Activated T-cell treated with anti-CD3 and anti-CD28 coated beads, Interleukin-2, amount 50 U/mL, for 24 hours (primary cell): ENCODE data around the gene NUTM2D.
"Not testable (repeated sequence)": the region's sequence is repeated elsewhere in the genome, so short reads cannot be mapped to it uniquely, and the experiment has no call there.

Experiments used
- DNase-seq: peaks from one replicate; pipeline ENCODE4 v3.0.0-alpha.2; 2020
- H3K27ac Mint-ChIP-seq: 2 replicates; pipeline ENCODE4 v1.8.0; 2020; ENCODE audit warnings: mild to moderate bottlenecking, mixed read lengths
- H3K27me3 Mint-ChIP-seq: 2 replicates; pipeline ENCODE4 v1.8.0; 2020; ENCODE audit warnings: mixed read lengths
- H3K36me3 Mint-ChIP-seq: 2 replicates; pipeline ENCODE4 v1.8.0; 2020; ENCODE audit warnings: low read depth, mixed read lengths
- H3K4me1 Mint-ChIP-seq: 2 replicates; pipeline ENCODE4 v1.8.0; 2020; ENCODE audit warnings: low read depth, mixed read lengths
- H3K4me3 Mint-ChIP-seq: 2 replicates; pipeline ENCODE4 v1.8.0; 2020; ENCODE audit warnings: mild to moderate bottlenecking, moderate library complexity, mixed read lengths
- H3K9me3 Mint-ChIP-seq: 2 replicates; pipeline ENCODE4 v1.8.0; 2020; ENCODE audit warnings: mixed read lengths

The NUTM2D gene, protein sequence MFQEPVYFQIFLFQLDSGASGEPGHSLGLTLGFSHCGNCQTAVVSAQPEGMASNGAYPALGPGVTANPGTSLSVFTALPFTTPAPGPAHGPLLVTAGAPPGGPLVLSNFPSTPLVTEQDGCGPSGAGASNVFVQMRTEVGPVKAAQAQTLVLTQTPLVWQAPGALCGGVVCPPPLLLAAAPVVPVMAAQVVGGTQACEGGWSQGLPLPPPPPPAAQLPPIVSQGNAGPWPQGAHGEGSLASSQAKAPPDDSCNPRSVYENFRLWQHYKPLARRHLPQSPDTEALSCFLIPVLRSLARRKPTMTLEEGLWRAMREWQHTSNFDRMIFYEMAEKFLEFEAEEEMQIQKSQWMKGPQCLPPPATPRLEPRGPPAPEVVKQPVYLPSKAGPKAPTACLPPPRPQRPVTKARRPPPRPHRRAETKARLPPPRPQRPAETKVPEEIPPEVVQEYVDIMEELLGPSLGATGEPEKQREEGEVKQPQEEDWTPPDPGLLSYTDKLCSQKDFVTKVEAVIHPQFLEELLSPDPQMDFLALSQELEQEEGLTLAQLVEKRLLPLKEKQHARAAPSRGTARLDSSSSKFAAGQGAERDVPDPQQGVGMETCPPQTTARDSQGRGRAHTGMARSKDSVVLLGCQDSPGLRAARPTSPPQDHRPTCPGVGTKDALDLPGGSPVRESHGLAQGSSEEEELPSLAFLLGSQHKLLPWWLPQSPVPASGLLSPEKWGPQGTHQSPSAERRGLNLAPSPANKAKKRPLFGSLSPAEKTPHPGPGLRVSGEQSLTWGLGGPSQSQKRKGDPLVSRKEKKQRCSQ

DNA sequence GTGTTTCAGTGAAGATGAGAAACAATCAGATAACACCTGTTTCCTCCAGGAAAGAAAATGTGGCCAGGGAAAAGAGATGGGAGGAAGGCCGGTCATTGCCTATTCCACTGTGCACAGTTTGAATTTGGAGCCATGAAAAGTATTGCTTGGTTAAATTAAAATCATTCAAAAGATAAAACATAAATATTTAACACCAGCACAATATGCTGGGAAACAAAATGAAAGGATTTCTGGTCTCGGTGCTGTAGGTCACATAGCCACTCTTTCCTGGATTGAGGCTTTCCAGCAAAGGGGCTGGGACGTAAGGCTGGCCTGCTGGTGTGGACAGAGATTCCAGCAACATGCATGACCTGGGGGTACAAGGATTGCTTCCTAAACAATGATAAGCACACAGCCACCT lies at the start of gene NUTM2D:
NUTM2D (plus strand) TSS at position 301 of the 400 bp plus-strand sequence. CDS start 522 bp downstream, outside the sequence.
- H3K27me3 Mint-ChIP-seq, H3K4me3 Mint-ChIP-seq, H3K9me3 Mint-ChIP-seq, H3K36me3 Mint-ChIP-seq, DNase-seq, H3K4me1 Mint-ChIP-seq, H3K27ac Mint-ChIP-seq: not testable (repeated sequence)

DNA sequence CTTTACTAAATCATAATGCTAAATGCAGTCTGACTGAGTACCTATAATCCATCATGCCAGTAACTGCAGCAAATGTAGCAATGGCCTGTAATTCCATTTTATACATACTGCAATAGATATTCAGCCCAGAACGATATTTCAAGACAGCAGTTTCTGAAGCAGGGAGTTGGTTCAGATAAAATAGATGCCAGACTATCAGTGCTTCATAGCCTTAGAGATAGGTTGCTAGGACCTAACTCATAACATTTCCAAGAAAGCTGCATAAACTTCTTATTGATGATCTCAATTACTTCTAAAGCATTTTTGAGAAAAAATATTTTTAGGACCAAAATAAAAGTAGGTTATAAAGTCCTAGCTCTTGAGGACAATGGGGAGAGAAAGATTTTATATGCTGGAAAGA lies 48.8 kb upstream of the NUTM2D start:
- H3K27ac Mint-ChIP-seq, H3K9me3 Mint-ChIP-seq, H3K27me3 Mint-ChIP-seq, H3K4me1 Mint-ChIP-seq, H3K36me3 Mint-ChIP-seq, H3K4me3 Mint-ChIP-seq, DNase-seq: not testable (repeated sequence)

DNA sequence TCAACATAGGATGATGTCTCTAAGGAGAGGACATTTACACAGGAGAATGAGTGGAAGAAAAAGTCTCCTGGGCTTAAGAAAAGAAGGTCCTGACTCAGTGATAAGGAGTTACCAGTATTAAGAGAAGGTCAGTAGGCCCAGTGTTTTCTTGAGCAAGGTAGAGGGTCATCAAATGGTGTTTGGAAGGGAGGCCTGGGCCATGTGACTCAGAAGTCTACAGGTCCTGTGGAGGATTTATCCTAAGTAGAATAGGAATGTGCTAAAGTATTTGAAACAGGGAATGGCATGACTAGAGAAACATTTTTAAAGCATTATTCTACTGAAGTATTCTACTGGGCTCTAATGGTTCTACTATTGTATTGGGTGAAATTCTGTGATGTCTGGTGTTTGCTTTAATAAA lies 47.9 kb upstream of the NUTM2D start:
- not testable (repeated sequence) for H3K4me3 Mint-ChIP-seq, DNase-seq, H3K36me3 Mint-ChIP-seq

GRCh38 chr10:87311521-87311920 lies 46.0 kb upstream of the NUTM2D start:
- not testable (repeated sequence) for H3K9me3 Mint-ChIP-seq, H3K27ac Mint-ChIP-seq, H3K4me1 Mint-ChIP-seq, H3K4me3 Mint-ChIP-seq, H3K27me3 Mint-ChIP-seq, DNase-seq, H3K36me3 Mint-ChIP-seq

More for the DNA sequence above, 47.9 kb upstream of the NUTM2D start:
- not testable (repeated sequence) for H3K4me1 Mint-ChIP-seq, H3K27ac Mint-ChIP-seq, H3K9me3 Mint-ChIP-seq, H3K27me3 Mint-ChIP-seq

DNA sequence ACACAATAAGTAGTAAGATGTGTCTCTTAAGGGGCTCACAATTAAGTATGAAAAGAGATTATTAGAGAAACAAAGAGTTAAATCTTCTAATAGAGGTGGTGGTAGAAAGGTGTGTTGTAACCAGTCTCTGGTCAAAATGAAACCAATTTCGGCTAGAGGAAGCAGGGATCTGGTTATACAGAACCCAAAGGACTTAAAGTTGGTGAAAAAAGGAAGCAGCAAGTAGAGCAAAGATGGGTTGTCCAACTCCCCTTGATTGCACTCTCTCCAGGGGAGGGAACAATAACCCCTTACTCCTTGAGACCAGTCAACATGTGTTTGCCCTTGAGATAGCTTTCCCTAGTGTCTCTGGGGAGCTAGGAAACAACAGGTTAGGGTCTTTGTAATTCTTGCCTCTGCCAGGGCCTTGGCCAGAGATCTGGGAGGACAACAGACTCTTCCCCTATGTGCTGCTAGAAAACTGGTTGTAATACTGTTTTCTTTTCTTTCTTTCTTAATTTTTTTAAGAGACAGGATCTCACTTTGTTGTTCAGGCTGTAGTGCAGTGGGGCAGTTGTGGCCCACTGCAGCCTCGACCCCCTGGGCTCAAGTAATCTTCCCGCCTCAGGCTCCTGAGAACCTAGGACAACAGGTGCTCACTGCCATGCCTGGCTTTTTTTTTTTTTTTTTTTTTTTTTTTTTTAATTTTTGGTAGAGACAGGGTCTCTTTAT lies 43.7 kb upstream of the NUTM2D start:
- H3K36me3 Mint-ChIP-seq, H3K4me3 Mint-ChIP-seq, H3K27me3 Mint-ChIP-seq, H3K27ac Mint-ChIP-seq, H3K9me3 Mint-ChIP-seq, H3K4me1 Mint-ChIP-seq, DNase-seq: not testable (repeated sequence)

DNA sequence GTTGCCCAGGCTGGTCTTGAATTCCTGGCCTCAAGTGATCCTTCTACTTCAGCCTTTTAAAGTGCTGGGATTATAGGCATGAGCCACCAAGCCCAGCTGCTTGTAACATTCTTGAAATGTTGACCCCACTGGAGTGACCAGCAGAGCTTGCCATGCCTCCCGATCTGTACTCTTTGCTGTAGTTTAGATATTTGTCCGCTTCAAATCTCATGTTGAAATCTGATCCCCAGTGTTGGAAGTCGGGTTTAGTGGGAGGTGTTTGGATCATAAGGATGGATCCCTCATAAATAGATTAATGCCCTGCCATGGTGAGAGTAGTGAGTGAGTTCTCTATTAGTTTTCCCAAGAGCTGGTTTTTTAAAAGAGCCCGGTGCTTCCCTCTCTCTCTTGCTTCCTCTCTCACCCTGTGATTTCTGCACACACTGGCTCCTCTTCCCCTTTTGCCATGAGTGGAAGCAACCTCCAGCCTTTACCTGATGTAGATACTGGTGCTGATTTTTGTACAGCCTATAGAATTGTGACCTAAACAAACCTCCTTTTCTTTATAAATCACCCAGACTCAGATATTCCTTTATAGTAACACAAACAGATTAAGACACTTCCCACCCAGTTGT lies 43.1 kb upstream of the NUTM2D start:
- H3K4me1 Mint-ChIP-seq, DNase-seq, H3K4me3 Mint-ChIP-seq, H3K36me3 Mint-ChIP-seq, H3K27me3 Mint-ChIP-seq, H3K9me3 Mint-ChIP-seq: not testable (repeated sequence)
- H3K27ac Mint-ChIP-seq, result peak overlapping the region; percentile 63

GRCh38 chr10:87321505-87321904 lies 36.0 kb upstream of the NUTM2D start:
- H3K27me3 Mint-ChIP-seq, H3K4me1 Mint-ChIP-seq, H3K27ac Mint-ChIP-seq, H3K9me3 Mint-ChIP-seq, DNase-seq, H3K4me3 Mint-ChIP-seq: not testable (repeated sequence)
- peaks cover 14% of the 10 kb centered on the region for H3K36me3 Mint-ChIP-seq

DNA sequence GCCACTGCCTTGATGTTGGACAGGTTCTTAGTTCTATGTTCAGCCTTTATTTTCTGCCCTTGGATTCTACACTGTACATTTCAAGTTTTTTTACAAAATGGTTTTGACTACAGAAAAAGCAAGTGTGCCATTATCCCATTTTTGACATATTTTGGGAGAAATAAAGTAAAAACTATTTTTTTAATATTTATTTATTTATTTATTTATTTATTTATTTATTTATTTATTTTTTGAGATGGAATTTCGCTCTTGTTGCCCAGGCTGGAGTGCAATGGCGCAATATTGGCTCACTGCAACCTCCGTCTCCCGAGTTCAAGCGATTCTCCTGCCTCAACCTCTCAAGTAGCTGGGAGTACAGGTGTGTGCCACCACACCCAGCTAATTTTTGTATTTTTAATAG lies 33.0 kb upstream of the NUTM2D start:
- H3K4me1 Mint-ChIP-seq, H3K9me3 Mint-ChIP-seq, H3K27ac Mint-ChIP-seq, DNase-seq, H3K4me3 Mint-ChIP-seq, H3K27me3 Mint-ChIP-seq: not testable (repeated sequence)
- H3K36me3 Mint-ChIP-seq, result peaks cover 29% of the 10 kb centered on the region

- DNase-seq, H3K27ac Mint-ChIP-seq, H3K4me1 Mint-ChIP-seq, H3K4me3 Mint-ChIP-seq, H3K27me3 Mint-ChIP-seq, H3K9me3 Mint-ChIP-seq: not testable (repeated sequence)
- H3K36me3 Mint-ChIP-seq, result peaks cover 25% of the 10 kb centered on the region
Observed at GRCh38 chr10:87327958-87328357, 29.6 kb upstream of the NUTM2D start.

DNA sequence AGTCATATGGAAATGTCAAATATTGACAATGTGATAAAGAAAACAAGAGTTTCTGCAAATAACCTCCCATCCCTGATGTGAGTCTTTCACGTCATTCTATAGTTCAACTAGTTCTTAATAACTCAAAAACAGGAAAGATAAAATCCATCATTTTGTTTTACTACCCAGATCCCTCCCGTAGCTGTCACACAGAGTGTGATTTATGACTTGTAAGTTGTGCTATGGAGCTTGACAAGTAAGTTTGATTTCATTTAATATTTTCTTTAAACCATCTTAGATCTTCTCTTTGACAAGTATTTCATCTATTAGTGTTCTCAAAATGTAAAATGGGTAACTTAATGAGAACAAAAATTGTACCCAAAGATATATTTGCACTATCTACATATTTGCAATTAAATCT lies 28.4 kb upstream of the NUTM2D start:
- DNase-seq, H3K9me3 Mint-ChIP-seq, H3K27ac Mint-ChIP-seq, H3K4me1 Mint-ChIP-seq, H3K27me3 Mint-ChIP-seq, H3K4me3 Mint-ChIP-seq: not testable (repeated sequence)
- H3K36me3 Mint-ChIP-seq, result peaks cover 25% of the 10 kb centered on the region

GRCh38 chr10:87332687-87333086 lies 24.9 kb upstream of the NUTM2D start:
- H3K9me3 Mint-ChIP-seq, H3K4me3 Mint-ChIP-seq, H3K4me1 Mint-ChIP-seq, H3K27ac Mint-ChIP-seq, DNase-seq, H3K27me3 Mint-ChIP-seq: not testable (repeated sequence)
- peaks cover 35% of the 10 kb centered on the region for H3K36me3 Mint-ChIP-seq

- H3K27ac Mint-ChIP-seq, DNase-seq: not testable (repeated sequence)
Observed at GRCh38 chr10:87340411-87340810, 17.1 kb upstream of the NUTM2D start.

GRCh38 chr10:87341546-87342142 lies 15.9 kb upstream of the NUTM2D start:
- Mint-ChIP-seq H3K4me3 (peak overlapping the region; percentile 85), H3K4me1 (peaks cover 25% of the 10 kb centered on the region), H3K36me3 (peaks cover 21% of the 10 kb centered on the region), H3K27ac (peak overlapping the region; percentile 84)
- not testable (repeated sequence) for H3K27me3 Mint-ChIP-seq, H3K9me3 Mint-ChIP-seq
- peak; percentile 35 for DNase-seq

More at GRCh38 chr10:87340411-87340810, 17.1 kb upstream of the NUTM2D start:
- H3K27me3 Mint-ChIP-seq, H3K9me3 Mint-ChIP-seq: not testable (repeated sequence)
- Mint-ChIP-seq H3K4me3 (peak overlapping the region; percentile 85), H3K36me3 (peaks cover 24% of the 10 kb centered on the region), H3K4me1 (peaks cover 24% of the 10 kb centered on the region)

- DNase-seq, result peak; percentile 88
- Mint-ChIP-seq H3K4me3 (peak overlapping the region; percentile 90), H3K27ac (peak overlapping the region; percentile 96), H3K36me3 (peaks cover 19% of the 10 kb centered on the region), H3K4me1 (peaks cover 26% of the 10 kb centered on the region)
- not testable (repeated sequence) for H3K27me3 Mint-ChIP-seq, H3K9me3 Mint-ChIP-seq
Observed at GRCh38 chr10:87342249-87342710, 15.3 kb upstream of the NUTM2D start.
